BLaER1 treated with 17β-estradiol and CSF1 and Interleukin-3, amounts not matched to agents 10 nM and 100 nM (cell line): Measurements from ENCODE around the gene TRPM2.
"Not testable (repeated sequence)": the region's sequence is repeated elsewhere in the genome, so short reads cannot be mapped to it uniquely, and the experiment has no call there.

Experiments
- H3K27ac ChIP-seq, 11 experiments: shearing (Covaris generic); formaldehyde crosslinking; 2 replicates each; pipeline ENCODE4 v1.8.1; 2022
- H3K27me3 ChIP-seq, 11 experiments: shearing (Covaris generic); formaldehyde crosslinking; 2 replicates each; pipeline ENCODE4 v1.8.1; 2022
- H3K36me3 ChIP-seq, 11 experiments: shearing (Covaris generic); formaldehyde crosslinking; 2 replicates each; pipeline ENCODE4 v1.8.1; 2022
- H3K4me1 ChIP-seq, 10 experiments: shearing (Covaris generic); formaldehyde crosslinking; 2 replicates each; pipeline ENCODE4 v1.8.1; 2022
- H3K4me2 ChIP-seq, 11 experiments: shearing (Covaris generic); formaldehyde crosslinking; 2 replicates each; pipeline ENCODE4 v1.8.1; 2022
- H3K4me3 ChIP-seq, 10 experiments: shearing (Covaris generic); formaldehyde crosslinking; 2 replicates each; pipeline ENCODE4 v1.8.1; 2022
- H3K9ac ChIP-seq, 11 experiments: shearing (Covaris generic); formaldehyde crosslinking; 2 replicates each; pipeline ENCODE4 v1.8.1; 2022
- H3K9me3 ChIP-seq, 11 experiments: shearing (Covaris generic); formaldehyde crosslinking; replicated peaks in 1 of 11; 2 replicates each; pipeline ENCODE4 v1.8.1; 2022
- H4K20me1 ChIP-seq, 11 experiments: shearing (Covaris generic); formaldehyde crosslinking; 2 replicates each; pipeline ENCODE4 v1.8.1; 2022
- Cebpa-rat ChIP-seq, 11 experiments: shearing (Covaris generic); IDR thresholded peaks; 2 replicates each; pipeline ENCODE4 v1.8.1; 2022

The TRPM2 gene

GRCh38 chr21:44399151-44399954 is 45.9 kb downstream of the TRPM2 start:
- no peak overlapping the region for H3K4me2 ChIP-seq
- H3K27ac ChIP-seq, result 0 out of 22 replicates have a peak overlapping the region, but pooled peaks of 1 of the 11 experiments have one; percentile 9
- TF ChIP-seq Cebpa-rat (IDR thresholded peaks at IDR 0.05), result no peak
- H3K4me1 ChIP-seq, result peaks cover 0 to 26% (median 14%) of the 10 kb centered on the region in 10 experiments; a peak in 12 of 20 replicates
- no peak overlapping the region for H3K9ac ChIP-seq
- peaks cover 0 to 83% (median 65%) of the 10 kb centered on the region in 11 experiments; a peak in 18 of 22 replicates for H4K20me1 ChIP-seq
- no peaks in the 10 kb centered on the region for H3K27me3 ChIP-seq
- H3K36me3 ChIP-seq, result peaks cover 81 to 88% (median 87%) of the 10 kb centered on the region in 11 experiments
- peaks cover 0 to 35% (median 10%) of the 10 kb centered on the region in 11 experiments; a peak in 15 of 22 replicates for H3K9me3 ChIP-seq
- no peak overlapping the region; a peak in 1 of 20 replicates for H3K4me3 ChIP-seq

GRCh38 chr21:44399955-44400790 is 46.8 kb downstream of the TRPM2 start:
- Histone ChIP-seq H3K4me2 (peak overlapping the region in 1 of 11 experiments; percentile 68; a peak in 1 of 22 replicates), H3K27me3 (no peaks in the 10 kb centered on the region)

DNA sequence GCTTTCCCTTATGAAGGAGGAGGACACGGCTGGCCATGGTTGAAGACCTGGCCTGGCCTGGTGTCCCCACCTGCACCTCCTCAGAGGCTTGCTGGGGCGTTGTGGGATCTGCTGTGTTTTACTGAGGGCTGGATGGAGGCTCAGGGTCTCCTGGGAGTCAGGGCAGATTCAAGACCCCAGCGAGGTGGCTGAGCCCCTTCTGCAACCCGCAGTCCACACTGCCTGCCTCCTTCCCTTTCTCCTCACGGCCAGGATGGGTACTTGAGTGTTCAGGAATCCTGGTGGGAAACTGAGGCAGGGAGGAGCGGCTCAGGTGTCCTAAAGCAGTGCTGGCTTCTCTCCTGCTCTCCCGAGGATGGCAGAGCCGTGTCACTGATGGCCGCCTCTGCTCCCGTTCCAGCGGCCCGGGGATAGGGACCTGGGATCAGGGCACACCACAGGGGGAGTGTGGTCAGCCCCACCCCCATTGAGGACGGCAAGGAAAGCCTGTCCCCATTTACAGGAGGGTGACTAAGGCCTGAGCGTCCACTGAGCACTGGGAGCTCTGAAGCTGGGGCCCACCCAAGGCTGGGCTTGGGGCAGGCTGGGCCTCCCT is 47.5 kb downstream of the TRPM2 start:
- Histone ChIP-seq H3K27me3 (no peaks in the 10 kb centered on the region), H3K27ac (peak overlapping the region in 4 of 11 experiments; percentile 50 to 84 (median 72); a peak in 7 of 22 replicates), H3K4me3 (no peak overlapping the region), H3K9me3 (peaks cover 9 to 48% (median 20%) of the 10 kb centered on the region in 11 experiments), H3K4me1 (peaks cover 0 to 26% (median 14%) of the 10 kb centered on the region in 10 experiments; a peak in 12 of 20 replicates), H4K20me1 (peaks cover 0 to 79% (median 60%) of the 10 kb centered on the region in 11 experiments; a peak in 18 of 22 replicates), H3K36me3 (peaks cover 83 to 91% (median 90%) of the 10 kb centered on the region in 11 experiments), H3K9ac (peak overlapping the region in 4 of 11 experiments; percentile 28 to 68 (median 55); a peak in 5 of 22 replicates), H3K4me2 (peak overlapping the region in 4 of 11 experiments; percentile 41 to 68 (median 50); a peak in 4 of 22 replicates)
- TF ChIP-seq Cebpa-rat (IDR thresholded peaks at IDR 0.05), result no peak

More at GRCh38 chr21:44399955-44400790, 46.8 kb downstream of the TRPM2 start:
- peaks cover 78 to 88% (median 85%) of the 10 kb centered on the region in 11 experiments for H3K36me3 ChIP-seq
- H3K9ac ChIP-seq, result peak overlapping the region in 1 of 11 experiments; percentile 48; a peak in 1 of 22 replicates
- peaks cover 2 to 40% (median 13%) of the 10 kb centered on the region in 11 experiments; a peak in 18 of 22 replicates for H3K9me3 ChIP-seq
- no peak overlapping the region for H3K4me3 ChIP-seq
- TF ChIP-seq Cebpa-rat (IDR thresholded peaks at IDR 0.05), result no peak
- peaks cover 0 to 78% (median 59%) of the 10 kb centered on the region in 11 experiments; a peak in 18 of 22 replicates for H4K20me1 ChIP-seq
- H3K27ac ChIP-seq, result peak overlapping the region in 4 of 11 experiments; percentile 25 to 84 (median 72); a peak in 4 of 22 replicates
- H3K4me1 ChIP-seq, result peaks cover 0 to 26% (median 14%) of the 10 kb centered on the region in 10 experiments; a peak in 12 of 20 replicates

- Histone ChIP-seq H3K27ac (peak overlapping the region in 4 of 11 experiments; percentile 50 to 84 (median 72); a peak in 7 of 22 replicates), H4K20me1 (peaks cover 0 to 83% (median 60%) of the 10 kb centered on the region in 11 experiments; a peak in 18 of 22 replicates), H3K4me3 (no peak overlapping the region), H3K4me1 (peaks cover 0 to 26% (median 14%) of the 10 kb centered on the region in 10 experiments; a peak in 12 of 20 replicates), H3K27me3 (no peaks in the 10 kb centered on the region), H3K9ac (peak overlapping the region in 4 of 11 experiments; percentile 28 to 68 (median 55); a peak in 6 of 22 replicates), H3K36me3 (peaks cover 90 to 98% (median 96%) of the 10 kb centered on the region in 11 experiments), H3K9me3 (peaks cover 16 to 54% (median 27%) of the 10 kb centered on the region in 11 experiments), H3K4me2 (peak overlapping the region in 5 of 11 experiments; percentile 41 to 68 (median 56); a peak in 8 of 22 replicates)
- TF ChIP-seq Cebpa-rat (IDR thresholded peaks at IDR 0.05), result no peak
Observed at GRCh38 chr21:44401386-44402160, 48.2 kb downstream of the TRPM2 start.

- H3K4me1 ChIP-seq, result peaks cover 0 to 26% (median 14%) of the 10 kb centered on the region in 10 experiments; a peak in 12 of 20 replicates
- peak overlapping the region in 4 of 11 experiments; percentile 50 to 84 (median 72); a peak in 7 of 22 replicates for H3K27ac ChIP-seq
- H3K9ac ChIP-seq, result peak overlapping the region in 4 of 11 experiments; percentile 10 to 68 (median 55); a peak in 5 of 22 replicates
- H3K4me3 ChIP-seq, result no peak overlapping the region
- H3K36me3 ChIP-seq, result peaks cover 93 to 100% (median 98%) of the 10 kb centered on the region in 11 experiments
- no peak for TF ChIP-seq Cebpa-rat (IDR thresholded peaks at IDR 0.05)
- peaks cover 22 to 64% (median 35%) of the 10 kb centered on the region in 11 experiments for H3K9me3 ChIP-seq
- peak overlapping the region in 5 of 11 experiments; percentile 41 to 68 (median 56); a peak in 8 of 22 replicates for H3K4me2 ChIP-seq
- peaks cover 0 to 77% (median 55%) of the 10 kb centered on the region in 11 experiments; a peak in 18 of 22 replicates for H4K20me1 ChIP-seq
- no peaks in the 10 kb centered on the region; a peak in 1 of 22 replicates for H3K27me3 ChIP-seq
Observed at GRCh38 chr21:44402323-44403105, 49.1 kb downstream of the TRPM2 start.

GRCh38 chr21:44403106-44404020 is 49.9 kb downstream of the TRPM2 start:
- H3K27ac ChIP-seq, result peak overlapping the region in 3 of 11 experiments; percentile 72 to 84 (median 73); a peak in 6 of 22 replicates
- H3K4me2 ChIP-seq, result no peak overlapping the region
- no peaks in the 10 kb centered on the region; a peak in 1 of 22 replicates for H3K27me3 ChIP-seq
- no peak for TF ChIP-seq Cebpa-rat (IDR thresholded peaks at IDR 0.05)
- peaks cover 93 to 100% (median 98%) of the 10 kb centered on the region in 11 experiments for H3K36me3 ChIP-seq
- peaks cover 0 to 26% (median 14%) of the 10 kb centered on the region in 10 experiments; a peak in 12 of 20 replicates for H3K4me1 ChIP-seq
- H3K9ac ChIP-seq, result no peak overlapping the region
- H3K4me3 ChIP-seq, result no peak overlapping the region
- H3K9me3 ChIP-seq, result peaks cover 31 to 72% (median 44%) of the 10 kb centered on the region in 11 experiments
- peaks cover 0 to 68% (median 47%) of the 10 kb centered on the region in 11 experiments; a peak in 18 of 22 replicates for H4K20me1 ChIP-seq

GRCh38 chr21:44404482-44404881 is 51.1 kb downstream of the TRPM2 start:
- peaks cover 42 to 83% (median 55%) of the 10 kb centered on the region in 11 experiments for H3K9me3 ChIP-seq
- not testable (repeated sequence) for H3K4me2 ChIP-seq, H3K9ac ChIP-seq, H3K27me3 ChIP-seq, H3K27ac ChIP-seq, H3K4me3 ChIP-seq
- peaks cover 0 to 26% (median 12%) of the 10 kb centered on the region in 10 experiments; a peak in 12 of 20 replicates for H3K4me1 ChIP-seq
- peaks cover 0 to 57% (median 36%) of the 10 kb centered on the region in 11 experiments; a peak in 18 of 22 replicates for H4K20me1 ChIP-seq
- peaks cover 93 to 100% (median 98%) of the 10 kb centered on the region in 11 experiments for H3K36me3 ChIP-seq
